WI38 (cell line): ENCODE data around the gene GAL3ST3.
"Not testable (repeated sequence)": the region's sequence is repeated elsewhere in the genome, so short reads cannot be mapped to it uniquely, and the experiment has no call there.

Source experiments
- H3K4me3 ChIP-seq: 2 replicates; pipeline ENCODE4 v1.5.1; 2011; ENCODE audit warnings: low read depth, mild to moderate bottlenecking, control low read depth, low read length
- TF ChIP-seq, protein P1 (sequence below): IDR thresholded peaks from 2 replicates; pipeline ENCODE4 v1.5.1; 2012; ENCODE audit warnings: low read depth, mild to moderate bottlenecking, control low read depth, low read length

The GAL3ST3 gene

DNA sequence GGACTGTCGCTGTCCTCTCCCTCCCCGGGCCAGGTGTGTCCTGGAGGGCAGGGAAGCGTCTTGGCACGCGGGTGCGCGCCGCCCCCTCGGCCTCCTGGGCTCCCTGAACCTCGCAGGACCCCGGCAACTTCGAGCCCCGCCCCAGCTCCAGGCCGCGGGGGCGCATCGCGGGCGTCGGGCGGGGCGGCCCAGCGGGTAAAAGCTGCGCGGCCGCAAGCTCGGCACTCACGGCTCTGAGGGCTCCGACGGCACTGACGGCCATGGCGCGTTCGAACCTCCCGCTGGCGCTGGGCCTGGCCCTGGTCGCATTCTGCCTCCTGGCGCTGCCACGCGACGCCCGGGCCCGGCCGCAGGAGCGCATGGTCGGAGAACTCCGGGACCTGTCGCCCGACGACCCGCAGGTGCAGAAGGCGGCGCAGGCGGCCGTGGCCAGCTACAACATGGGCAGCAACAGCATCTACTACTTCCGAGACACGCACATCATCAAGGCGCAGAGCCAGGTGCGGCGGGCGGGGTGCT is 37.1 kb downstream of the GAL3ST3 start, which contains the start of gene CST6:
Gene CST6 (plus strand): TSS at position 224 of the 519 bp plus-strand sequence. CDS start 37 bp downstream, at position 261.
- H3K4me3 ChIP-seq = no peak within 1 kb of the TSS
- TF ChIP-seq, protein P1, sequence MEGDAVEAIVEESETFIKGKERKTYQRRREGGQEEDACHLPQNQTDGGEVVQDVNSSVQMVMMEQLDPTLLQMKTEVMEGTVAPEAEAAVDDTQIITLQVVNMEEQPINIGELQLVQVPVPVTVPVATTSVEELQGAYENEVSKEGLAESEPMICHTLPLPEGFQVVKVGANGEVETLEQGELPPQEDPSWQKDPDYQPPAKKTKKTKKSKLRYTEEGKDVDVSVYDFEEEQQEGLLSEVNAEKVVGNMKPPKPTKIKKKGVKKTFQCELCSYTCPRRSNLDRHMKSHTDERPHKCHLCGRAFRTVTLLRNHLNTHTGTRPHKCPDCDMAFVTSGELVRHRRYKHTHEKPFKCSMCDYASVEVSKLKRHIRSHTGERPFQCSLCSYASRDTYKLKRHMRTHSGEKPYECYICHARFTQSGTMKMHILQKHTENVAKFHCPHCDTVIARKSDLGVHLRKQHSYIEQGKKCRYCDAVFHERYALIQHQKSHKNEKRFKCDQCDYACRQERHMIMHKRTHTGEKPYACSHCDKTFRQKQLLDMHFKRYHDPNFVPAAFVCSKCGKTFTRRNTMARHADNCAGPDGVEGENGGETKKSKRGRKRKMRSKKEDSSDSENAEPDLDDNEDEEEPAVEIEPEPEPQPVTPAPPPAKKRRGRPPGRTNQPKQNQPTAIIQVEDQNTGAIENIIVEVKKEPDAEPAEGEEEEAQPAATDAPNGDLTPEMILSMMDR = no peak

DNA sequence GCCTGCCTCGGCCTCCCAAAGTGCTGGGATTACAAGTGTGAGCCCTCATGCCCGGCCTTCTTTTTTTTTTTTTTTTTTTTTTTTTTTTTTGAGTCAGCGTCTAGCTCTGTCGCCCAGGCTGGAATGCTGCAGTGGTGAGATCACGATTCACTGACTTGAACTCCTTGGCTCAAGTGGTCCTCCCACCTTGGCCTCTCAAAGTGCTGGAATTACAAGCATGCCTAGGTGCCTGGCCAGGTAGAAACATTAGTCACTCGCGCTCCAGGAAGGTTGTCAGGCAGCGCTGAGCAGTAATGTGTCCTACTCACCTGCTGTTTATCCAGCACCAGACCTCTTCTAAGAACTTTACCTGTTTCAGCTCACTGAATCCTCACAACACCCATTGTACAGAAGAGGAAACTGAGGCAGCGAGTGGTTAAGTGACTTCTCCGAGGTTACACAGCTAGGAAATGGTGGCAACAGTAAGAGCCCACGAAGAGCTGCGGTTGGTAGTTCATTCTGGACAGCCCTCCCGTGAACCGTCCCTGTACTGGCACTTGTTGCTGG is 37.6 kb downstream of the GAL3ST3 start:
- H3K4me3 ChIP-seq = no peak overlapping the region
- TF ChIP-seq, protein P1 = no peak

GRCh38 chr11:66010036-66010435 is 38.9 kb downstream of the GAL3ST3 start:
- H3K4me3 ChIP-seq = not testable (repeated sequence)

DNA sequence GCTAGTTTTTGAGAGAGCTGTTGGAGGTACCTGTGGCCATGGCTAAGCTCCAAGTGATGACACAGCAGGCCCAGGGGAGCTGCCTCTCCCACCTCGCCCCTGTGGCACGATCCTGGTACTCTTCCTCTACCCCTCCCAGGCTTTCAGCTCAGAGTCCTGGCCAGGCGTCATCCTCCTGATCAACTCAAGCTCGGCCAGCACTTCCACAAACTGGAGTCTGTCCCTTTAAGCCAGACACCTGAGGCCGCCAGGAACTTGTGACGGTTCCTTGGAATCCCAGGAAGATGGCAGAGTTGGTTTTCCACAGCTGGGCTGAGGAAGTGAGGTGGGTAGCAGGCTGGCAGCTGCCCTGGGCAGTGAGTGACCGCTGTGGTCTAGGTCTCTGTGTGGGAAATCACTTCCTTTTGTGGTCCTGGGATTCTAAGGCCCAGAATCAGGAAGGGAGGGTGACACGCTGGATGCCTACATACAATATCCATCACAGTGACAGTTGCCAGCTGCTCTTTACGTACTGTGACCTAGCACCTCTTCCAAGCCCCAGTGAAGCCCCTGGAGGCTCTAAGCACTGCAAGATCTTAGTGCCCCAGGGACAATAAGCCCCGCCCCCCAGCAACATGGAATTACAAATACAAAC is 40.4 kb downstream of the GAL3ST3 start:
- TF ChIP-seq, protein P1 = no peak
- no peak overlapping the region for H3K4me3 ChIP-seq

- H3K4me3 ChIP-seq = no peak overlapping the region
- TF ChIP-seq, protein P1 = no peak
Measured at GRCh38 chr11:66008095-66008467, 40.9 kb downstream of the GAL3ST3 start.

GRCh38 chr11:66007201-66007634 is 41.7 kb downstream of the GAL3ST3 start:
- TF ChIP-seq, protein P1 = no peak

GRCh38 chr11:66006891-66007176 is 42.1 kb downstream of the GAL3ST3 start:
- TF ChIP-seq, protein P1 = no peak
- no peak overlapping the region for H3K4me3 ChIP-seq

More at GRCh38 chr11:66007201-66007634, 41.7 kb downstream of the GAL3ST3 start:
- H3K4me3 ChIP-seq = no peak overlapping the region
